H1 (cell line): ENCODE data around the gene BOK. TPM values are rescaled to one million over a fixed set of nuclear protein-coding genes. Genes with fewer than 3 reads are reported as not detected.

Experiments
- CTCF ChIA-PET: fragments of 300-600 bp; sonication (Branson Sonifier 250); formaldehyde crosslinking; loops from one replicate; lab custom pipeline; 2021; ENCODE audit not compliant: partially characterized antibody; lab: Charles Lee
- POLR2A ChIA-PET: fragments of 300-600 bp; sonication (Branson Sonifier 250); formaldehyde crosslinking; loops from one replicate; lab custom pipeline; 2021; ENCODE audit warnings: inconsistent platforms; ENCODE audit not compliant: partially characterized antibody; lab: Charles Lee
- DNase-seq, 2 experiments: peaks; one replicate each; pipeline versions ENCODE4 v3.0.0 to v3.0.0-alpha.2; 2010 to 2022; ENCODE audit warnings: low spot score in 2 of 2, low read depth in 1 of 2, mixed read lengths in 1 of 2
- FAIRE-seq: peaks from 2 replicates; lab custom pipeline; 2011; peaks lifted over from hg19 to GRCh38; lab: Jason Lieb, UNC
- H2AFZ ChIP-seq: 2 replicates; pipeline ENCODE4 v1.8.1; 2012; ENCODE audit warnings: low read length, inconsistent platforms
- H2AK5ac ChIP-seq: 2 replicates; pipeline ENCODE4 v1.6.1; 2013; ENCODE audit warnings: low read depth, low read length
- H2BK120ac ChIP-seq: replicated peaks from 2 replicates; pipeline ENCODE3; 2013; ENCODE audit warnings: low read depth, low read length, inconsistent platforms
- H2BK12ac ChIP-seq: 2 replicates; pipeline ENCODE4 v1.6.1; 2013; ENCODE audit warnings: low read depth, low read length
- H2BK15ac ChIP-seq: 2 replicates; pipeline ENCODE4 v1.6.1; 2013; ENCODE audit warnings: low read length
- H2BK20ac ChIP-seq: 2 replicates; pipeline ENCODE4 v1.6.1; 2013; ENCODE audit warnings: low read length
- H2BK5ac ChIP-seq: 2 replicates; pipeline ENCODE4 v1.6.1; 2013; ENCODE audit warnings: low read depth, low read length
- H3K14ac ChIP-seq: 2 replicates; pipeline ENCODE4 v1.6.1; 2013; ENCODE audit warnings: inconsistent platforms; ENCODE audit not compliant: insufficient read length
- H3K18ac ChIP-seq: 2 replicates; pipeline ENCODE4 v1.6.1; 2013; ENCODE audit warnings: low read length; ENCODE audit errors: extremely low read depth
- H3K23ac ChIP-seq: 2 replicates; pipeline ENCODE4 v1.6.1; 2013; ENCODE audit warnings: inconsistent platforms; ENCODE audit not compliant: insufficient read length
- H3K23me2 ChIP-seq: 2 replicates; pipeline ENCODE4 v1.6.1; 2013; ENCODE audit warnings: low read depth, low read length
- H3K27ac ChIP-seq: 2 replicates; pipeline ENCODE4 v1.6.1; 2011; ENCODE audit warnings: low read depth, low read length, inconsistent platforms
- H3K27me3 ChIP-seq, 4 experiments: replicated peaks in 1 of 4; 1 replicate in 1 of 4; 2 replicates in 3 of 4; pipeline versions ENCODE4 v1.6.1 to v1.8.1; 2011 to 2013; ENCODE audit warnings: low read length in 3 of 4, mild to moderate bottlenecking in 3 of 4, inconsistent platforms in 2 of 4, mixed read lengths in 2 of 4, moderate library complexity in 1 of 4; ENCODE audit not compliant: control insufficient read depth in 3 of 4, insufficient read depth in 3 of 4; ENCODE audit errors: extremely low read depth in 1 of 4
- H3K36me3 ChIP-seq, 4 experiments: 2 replicates each; pipeline versions ENCODE4 v1.6.1 to v1.8.1; 2011 to 2013; ENCODE audit warnings: mild to moderate bottlenecking in 4 of 4, low read length in 3 of 4, moderate library complexity in 2 of 4, control low read depth in 1 of 4, inconsistent platforms in 1 of 4; ENCODE audit not compliant: insufficient read depth in 4 of 4, control insufficient read depth in 2 of 4
- H3K4ac ChIP-seq: replicated peaks from 2 replicates; pipeline ENCODE3; 2013; ENCODE audit warnings: low read length, low read depth, mixed read lengths, inconsistent platforms; ENCODE audit not compliant: insufficient read length
- H3K4me1 ChIP-seq, 4 experiments: replicated peaks in 1 of 4; 1 replicate in 1 of 4; 2 replicates in 3 of 4; pipeline versions ENCODE4 v1.6.1 to v1.8.1; 2011 to 2013; ENCODE audit warnings: low read length in 3 of 4, inconsistent platforms in 2 of 4, mixed read lengths in 1 of 4; ENCODE audit not compliant: insufficient read depth in 4 of 4, control insufficient read depth in 3 of 4
- H3K4me2 ChIP-seq, 2 experiments: 2 replicates each; pipeline versions ENCODE4 v1.6.1 to v1.8.1; 2011 to 2013; ENCODE audit warnings: low read depth in 2 of 2, low read length in 2 of 2, control low read depth in 1 of 2, inconsistent platforms in 1 of 2, mild to moderate bottlenecking in 1 of 2; ENCODE audit not compliant: insufficient read depth in 1 of 2
- H3K4me3 ChIP-seq, 4 experiments: fragments of 200-600, 300-600 bp in 1 of 4; sonication (generic), shearing (Covaris generic), sonication (Bioruptor Twin) in 1 of 4; 2 replicates each; pipeline versions ENCODE4 v1.5.1 to v1.8.1; 2011 to 2016; ENCODE audit warnings: low read length in 4 of 4, low read depth in 3 of 4, control low read depth in 2 of 4, inconsistent platforms in 2 of 4, mild to moderate bottlenecking in 2 of 4, mixed read lengths in 1 of 4, moderate library complexity in 1 of 4; ENCODE audit not compliant: insufficient read depth in 2 of 4; ENCODE audit errors: extremely low read depth in 1 of 4
- H3K56ac ChIP-seq: replicated peaks from 2 replicates; pipeline ENCODE3; 2013; ENCODE audit warnings: low read depth, mild to moderate bottlenecking, mixed read lengths, low read length, inconsistent platforms; ENCODE audit not compliant: insufficient read length
- H3K79me1 ChIP-seq: 2 replicates; pipeline ENCODE4 v1.6.1; 2013; ENCODE audit warnings: low read depth, low read length, control low read depth
- H3K79me2 ChIP-seq, 2 experiments: 2 replicates each; pipeline versions ENCODE4 v1.6.1 to v1.8.1; 2012 to 2013; ENCODE audit warnings: low read length in 2 of 2, mild to moderate bottlenecking in 2 of 2, inconsistent platforms in 1 of 2; ENCODE audit not compliant: insufficient read depth in 2 of 2, control insufficient read depth in 1 of 2
- H3K9ac ChIP-seq, 4 experiments: replicated peaks in 1 of 4; 1 replicate in 1 of 4; 2 replicates in 3 of 4; pipeline versions ENCODE4 v1.6.1 to v1.8.1; 2011 to 2013; ENCODE audit warnings: low read depth in 3 of 4, low read length in 3 of 4, control low read depth in 2 of 4, mild to moderate bottlenecking in 2 of 4, moderate library complexity in 2 of 4, inconsistent platforms in 1 of 4; ENCODE audit errors: extremely low read depth in 1 of 4
- H3K9me3 ChIP-seq, 2 experiments: 2 replicates each; pipeline versions ENCODE4 v1.6.1 to v1.8.1; 2012 to 2013; ENCODE audit warnings: mild to moderate bottlenecking in 2 of 2, moderate library complexity in 2 of 2, control low read depth in 1 of 2, inconsistent platforms in 1 of 2, low read depth in 1 of 2, low read length in 1 of 2, mixed read lengths in 1 of 2; ENCODE audit not compliant: insufficient read depth in 2 of 2
- H4K20me1 ChIP-seq, 2 experiments: replicated peaks in 1 of 2; 2 replicates each; pipeline versions ENCODE3 to v1.8.1; 2011 to 2013; ENCODE audit warnings: inconsistent platforms in 2 of 2, low read length in 2 of 2, mild to moderate bottlenecking in 1 of 2; ENCODE audit not compliant: insufficient read depth in 2 of 2, control insufficient read depth in 1 of 2
- H4K5ac ChIP-seq: 2 replicates; pipeline ENCODE4 v1.6.1; 2013; ENCODE audit warnings: low read length, low read depth, mixed read lengths, inconsistent platforms; ENCODE audit not compliant: insufficient read length
- H4K8ac ChIP-seq: 2 replicates; pipeline ENCODE4 v1.8.0; 2013; ENCODE audit warnings: mild to moderate bottlenecking, moderate library complexity, low read length, inconsistent platforms; ENCODE audit not compliant: insufficient read depth; ENCODE audit errors: extremely low read depth
- H4K91ac ChIP-seq: replicated peaks from 2 replicates; pipeline ENCODE3; 2013; ENCODE audit warnings: low read length, mixed read lengths, inconsistent platforms; ENCODE audit not compliant: insufficient read length
- BRCA1 ChIP-seq: IDR thresholded peaks from 2 replicates; pipeline ENCODE4 v1.6.1; 2012; ENCODE audit warnings: low read depth, low read length, improper control_type of control experiment
- CREB1 ChIP-seq: IDR thresholded peaks from 2 replicates; pipeline ENCODE4 v1.6.1; 2012; ENCODE audit warnings: inconsistent platforms
- GABPA ChIP-seq: IDR thresholded peaks from 2 replicates; pipeline ENCODE4 v1.6.1; 2011; ENCODE audit warnings: mild to moderate bottlenecking, low read length, moderate library complexity, borderline replicate concordance; ENCODE audit not compliant: insufficient read depth
- HDAC6 ChIP-seq: IDR thresholded peaks from one replicate; pipeline ENCODE4 v1.7.1; 2012; ENCODE audit warnings: low read depth, mild to moderate bottlenecking, inconsistent platforms, low read length, moderate library complexity
- KDM4A ChIP-seq: IDR thresholded peaks from one replicate; pipeline ENCODE4 v1.7.1; 2012; ENCODE audit warnings: low read depth, mild to moderate bottlenecking, moderate library complexity, low read length, inconsistent platforms; ENCODE audit not compliant: severe bottlenecking
- NRF1 ChIP-seq: IDR thresholded peaks from 2 replicates; pipeline ENCODE4 v1.6.1; 2011; ENCODE audit warnings: mild to moderate bottlenecking, low read depth, low read length, improper control_type of control experiment
- RBBP5 ChIP-seq: IDR thresholded peaks from 2 replicates; pipeline ENCODE4 v1.7.1; 2012; ENCODE audit warnings: low read depth, mild to moderate bottlenecking, inconsistent platforms, low read length, moderate library complexity, borderline replicate concordance
- SP2 ChIP-seq: IDR thresholded peaks from 2 replicates; pipeline ENCODE4 v1.6.1; 2012; ENCODE audit warnings: mild to moderate bottlenecking, low read length, inconsistent platforms
- SRF ChIP-seq: IDR thresholded peaks from 2 replicates; pipeline ENCODE4 v1.6.1; 2011; ENCODE audit warnings: mild to moderate bottlenecking, low read depth, low read length, moderate library complexity
- SUZ12 ChIP-seq: fragments of 200-600 bp; sonication (generic); IDR thresholded peaks from 2 replicates; pipeline ENCODE4 v1.6.1; 2012; ENCODE audit warnings: mild to moderate bottlenecking, inconsistent platforms, low read length, moderate library complexity, mixed read lengths
- TEAD4 ChIP-seq: IDR thresholded peaks from 2 replicates; pipeline ENCODE4 v1.6.1; 2012; ENCODE audit warnings: low read depth, low read length, inconsistent platforms, mixed read lengths
- YY1 ChIP-seq: IDR thresholded peaks from 2 replicates; pipeline ENCODE4 v1.6.1; 2011; ENCODE audit warnings: low read depth, mild to moderate bottlenecking, low read length
- WGBS, 2 experiments: shearing (Covaris generic) in 1 of 2; methylation state at CpG; one replicate each; pipeline versions ENCODE4 v1.1.6 to v1.1.7; 2013 to 2015; ENCODE audit warnings: low lambda C conversion rate in 2 of 2, mixed read lengths in 2 of 2, inconsistent platforms in 1 of 2, low coverage in 1 of 2, missing lambda C conversion rate in 1 of 2; ENCODE audit not compliant: insufficient replicate concordance in 2 of 2, insufficient coverage in 1 of 2, insufficient read length in 1 of 2; ENCODE audit errors: extremely low coverage in 1 of 2, missing lambda C conversion rate in 1 of 2; 5-methylcytosine and 5-hydroxymethylcytosine counted together
- polyA plus RNA-seq, 7 experiments: library from polyadenylated mRNA; depleted of rRNA in 3 of 7; stranded (reverse) in 5 of 7; unstranded in 2 of 7; fragments of >200 nt in 5 of 7; fragments of 200-250 nt in 2 of 7; gene quantifications; 1 replicate in 5 of 7; 2 replicates in 1 of 7; 4 replicates in 1 of 7; pipeline versions ENCODE4 v1.2.1 to v1.2.3, GENCODE V29; 2011 to 2013; ENCODE audit warnings: missing spikeins in 2 of 7, mixed read lengths in 2 of 7
- total RNA-seq: library from RNA; stranded (reverse); fragmentation: NEBNext Ultra II Directional; extraction: Animal tissue kit (Norgen Biotek cat#: 25700); gene quantifications from 2 replicates; pipeline ENCODE4 v1.2.1, GENCODE V29; 2021
- TF ChIP-seq, protein P1 (sequence below): IDR thresholded peaks from 2 replicates; pipeline ENCODE4 v1.6.1; 2012; ENCODE audit warnings: inconsistent platforms

Gene BOK
- total and polyA plus RNA-seq, 2 of the 8 experiments (the other 6 are each of a cell fraction or from before 2014, with no cell fraction given) = 33.7 to 37.6 TPM

- DNase-seq = no peak
- no peak overlapping the region for H2BK5ac ChIP-seq
- H2BK15ac ChIP-seq = no peak overlapping the region
- no peak overlapping the region for H2AFZ ChIP-seq
- H4K91ac ChIP-seq = no peak overlapping the region
- H3K27ac ChIP-seq = no peak overlapping the region
- H3K4me1 ChIP-seq = peaks cover 0 to 16% (median 2%) of the 10 kb centered on the region in 4 experiments; a peak in 3 of 7 replicates
- no peaks in the 10 kb centered on the region; the same call in none of the 2 replicates for H3K79me1 ChIP-seq
- H4K8ac ChIP-seq = 0 out of 2 replicates have a peak overlapping the region, but pooled peaks have one; percentile 14
- H2BK12ac ChIP-seq = no peak overlapping the region
- H3K14ac ChIP-seq = no peak overlapping the region
- H2BK120ac ChIP-seq = no peak overlapping the region
- ChIA-PET POLR2A (interaction anchor here (0.6 to 1.6 kb wide), 3 partner anchors 33 to 127 kb away, joined by 3 to 4 read pairs (median 4); no protein-coding TSS in a partner anchor), CTCF (no interaction called here)
- peaks cover 0 to 2% (median 0%) of the 10 kb centered on the region in 4 experiments; a peak in 3 of 7 replicates for H3K27me3 ChIP-seq
- no peaks in the 10 kb centered on the region; a peak in 1 of 4 replicates for H3K79me2 ChIP-seq
- no peak overlapping the region for H3K18ac ChIP-seq
- no peak overlapping the region for H3K9ac ChIP-seq
- no peak overlapping the region for H2BK20ac ChIP-seq
- peaks cover 6% of the 10 kb centered on the region; the same call in 1 of the 2 replicates for H3K23me2 ChIP-seq
- H3K4me2 ChIP-seq = no peak overlapping the region
- TF ChIP-seq, protein P1, sequence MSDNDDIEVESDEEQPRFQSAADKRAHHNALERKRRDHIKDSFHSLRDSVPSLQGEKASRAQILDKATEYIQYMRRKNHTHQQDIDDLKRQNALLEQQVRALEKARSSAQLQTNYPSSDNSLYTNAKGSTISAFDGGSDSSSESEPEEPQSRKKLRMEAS = no peak
- TF ChIP-seq TEAD4 = no peak
- TF ChIP-seq BRCA1 = no peak
- TF ChIP-seq GABPA = no peak
- TF ChIP-seq SP2 = no peak
- TF ChIP-seq NRF1 = no peak
- no peak for TF ChIP-seq KDM4A
- no peak for TF ChIP-seq SUZ12
- no peak for TF ChIP-seq YY1
- TF ChIP-seq CREB1 = no peak
- no peak for TF ChIP-seq RBBP5
- TF ChIP-seq SRF = no peak
- TF ChIP-seq HDAC6 = no peak
- 87% methylated on average over 10 of the region's 12 CpGs; no CpG with 5 or more reads in 1 of the 2 experiments for WGBS, 2 experiments
- no peaks in the 10 kb centered on the region for H3K9me3 ChIP-seq
- H3K23ac ChIP-seq = no peak overlapping the region
- peaks cover 0 to 4% (median 2%) of the 10 kb centered on the region in 4 experiments; a peak in 2 of 8 replicates for H3K36me3 ChIP-seq
- FAIRE-seq = no peak
- no peak overlapping the region for H4K5ac ChIP-seq
- H3K4ac ChIP-seq = no peak overlapping the region
- H4K20me1 ChIP-seq = peaks cover 0 to 5% of the 10 kb centered on the region in 2 experiments
- H3K56ac ChIP-seq = no peak overlapping the region
- no peak overlapping the region for H2AK5ac ChIP-seq
- no peak overlapping the region for H3K4me3 ChIP-seq
These were observed 15.2 kb downstream of the BOK start for GRCh38 chr2:241573741-241574140.
